HG02840 (cell line): ENCODE data around the gene SULT1A1.

ENCODE experiments used
- ATAC-seq: cut with Tn5 transposase; IDR thresholded peaks from one replicate; pipeline ENCODE4 v1.9.1; 2021; ENCODE audit warnings: mild to moderate bottlenecking, moderate library complexity, moderate number of reproducible peaks; ENCODE audit not compliant: unreplicated experiment, low FRiP score

Gene SULT1A1

GRCh38 chr16:28562199-28562598 lies 47.6 kb downstream of the SULT1A1 start:
- ATAC-seq: no peak

- ATAC-seq: no peak
Observed at GRCh38 chr16:28561557-28562187, 48.2 kb downstream of the SULT1A1 start.

- no peak for ATAC-seq
Observed at GRCh38 chr16:28558456-28558855, 51.4 kb downstream of the SULT1A1 start.

GRCh38 chr16:28556914-28557320 lies 52.9 kb downstream of the SULT1A1 start:
- ATAC-seq: no peak

- no peak for ATAC-seq
Observed at GRCh38 chr16:28555561-28555960, 54.3 kb downstream of the SULT1A1 start.
